HuH-7.5 (cell line): Measurements from ENCODE around the gene TSPAN11.
"Not testable (repeated sequence)": the region's sequence is repeated elsewhere in the genome, so short reads cannot be mapped to it uniquely, and the experiment has no call there.

Experiments used
- DNase-seq: peaks from one replicate; pipeline ENCODE4 v3.0.0; 2011; ENCODE audit warnings: low spot score

TSPAN11 gene

DNA sequence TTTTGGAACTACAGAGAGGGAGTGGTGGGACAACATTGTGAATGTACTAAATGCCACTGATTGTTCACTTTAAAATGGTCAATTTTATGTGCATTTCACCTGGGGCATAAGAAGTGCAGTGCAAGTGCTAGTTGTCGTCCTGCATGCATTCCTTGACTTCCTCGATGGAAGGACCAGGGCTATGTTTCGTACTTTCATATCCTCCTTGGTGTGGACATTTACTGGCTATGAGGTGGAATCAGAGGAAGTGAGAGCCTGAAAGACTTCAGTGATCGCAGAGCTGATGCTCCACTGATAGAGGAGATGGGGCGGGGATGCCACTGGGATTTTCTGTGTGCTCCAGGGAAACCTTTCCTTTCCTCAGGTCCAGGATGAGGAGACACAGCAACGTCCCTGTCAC is 93.0 kb downstream of the TSPAN11 start:
- no peak for DNase-seq

DNA sequence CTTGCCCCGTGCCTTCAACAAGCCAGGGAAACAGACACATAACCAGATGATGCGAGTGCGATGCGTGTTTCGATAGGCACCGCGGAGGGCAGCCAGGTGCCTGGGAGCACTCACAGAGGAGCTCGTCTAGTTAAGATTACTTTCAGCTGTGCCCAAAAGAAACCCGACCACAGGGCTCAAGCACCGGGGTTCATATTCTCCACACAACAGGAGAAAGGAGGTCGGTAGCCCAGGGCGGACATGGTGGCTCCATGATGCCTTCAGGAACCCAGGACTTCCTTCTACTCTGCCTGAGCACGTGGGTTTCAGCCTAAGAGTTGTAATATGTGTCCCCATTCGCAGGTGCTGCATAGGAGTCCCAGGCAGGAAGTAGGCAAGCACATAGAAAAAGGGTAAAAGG is 93.4 kb downstream of the TSPAN11 start:
- no peak for DNase-seq

DNA sequence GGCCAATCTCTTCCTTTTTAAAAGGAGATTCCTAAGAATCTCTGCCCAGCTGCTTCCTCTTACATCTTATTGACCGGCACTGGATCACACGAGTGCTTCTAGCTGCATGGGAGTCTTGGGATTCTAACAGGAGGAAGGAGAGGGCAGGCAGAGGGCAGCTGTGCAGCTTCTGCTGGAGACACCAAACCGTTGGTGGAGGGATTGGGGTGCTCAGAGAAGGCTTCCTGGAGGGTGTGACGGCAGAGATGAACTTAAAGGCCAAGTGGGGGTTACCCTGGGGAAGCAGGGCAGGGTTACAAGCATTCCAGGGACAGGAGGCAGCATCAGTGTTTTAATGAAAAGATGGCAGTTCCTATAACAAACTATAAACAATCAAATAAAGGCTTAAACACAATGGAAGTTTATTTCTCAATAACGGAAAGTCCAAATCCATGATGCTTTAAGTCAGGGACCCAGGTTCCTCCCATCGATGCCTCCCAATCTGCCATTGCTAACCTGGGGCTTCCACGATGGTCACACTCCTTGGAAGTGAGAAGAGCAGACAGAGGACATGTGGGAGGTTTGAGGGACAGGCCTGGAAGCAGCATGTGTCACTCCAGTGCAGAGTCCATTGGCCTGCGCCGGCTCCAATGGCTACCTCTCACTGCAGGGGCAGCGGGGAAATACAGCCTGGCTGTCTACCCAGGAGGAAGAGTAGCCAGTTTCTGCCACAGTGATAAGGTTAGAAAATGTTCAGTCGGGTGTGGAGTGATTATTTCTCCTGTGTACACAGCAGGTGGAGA is 94.0 kb downstream of the TSPAN11 start:
- no peak for DNase-seq

DNA sequence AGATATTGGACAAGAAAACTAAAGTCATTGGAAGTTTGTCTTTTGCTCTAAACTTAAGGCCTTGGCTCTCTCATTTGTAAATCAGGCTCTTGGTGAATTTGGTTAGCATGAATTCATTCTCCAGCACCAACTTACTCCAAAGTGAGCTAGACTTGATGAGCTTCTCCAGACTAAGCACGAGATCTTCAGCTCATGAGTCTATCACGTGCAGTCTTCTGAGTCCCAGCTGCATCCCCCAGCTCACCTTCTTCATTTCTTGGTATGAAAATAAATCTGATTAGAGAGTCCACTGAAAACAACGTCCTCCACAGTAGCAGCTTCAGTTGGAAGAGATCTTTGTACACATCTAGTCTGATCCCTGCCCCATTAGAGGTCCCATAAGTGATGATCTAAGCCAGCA is 94.6 kb downstream of the TSPAN11 start:
- no peak for DNase-seq

DNA sequence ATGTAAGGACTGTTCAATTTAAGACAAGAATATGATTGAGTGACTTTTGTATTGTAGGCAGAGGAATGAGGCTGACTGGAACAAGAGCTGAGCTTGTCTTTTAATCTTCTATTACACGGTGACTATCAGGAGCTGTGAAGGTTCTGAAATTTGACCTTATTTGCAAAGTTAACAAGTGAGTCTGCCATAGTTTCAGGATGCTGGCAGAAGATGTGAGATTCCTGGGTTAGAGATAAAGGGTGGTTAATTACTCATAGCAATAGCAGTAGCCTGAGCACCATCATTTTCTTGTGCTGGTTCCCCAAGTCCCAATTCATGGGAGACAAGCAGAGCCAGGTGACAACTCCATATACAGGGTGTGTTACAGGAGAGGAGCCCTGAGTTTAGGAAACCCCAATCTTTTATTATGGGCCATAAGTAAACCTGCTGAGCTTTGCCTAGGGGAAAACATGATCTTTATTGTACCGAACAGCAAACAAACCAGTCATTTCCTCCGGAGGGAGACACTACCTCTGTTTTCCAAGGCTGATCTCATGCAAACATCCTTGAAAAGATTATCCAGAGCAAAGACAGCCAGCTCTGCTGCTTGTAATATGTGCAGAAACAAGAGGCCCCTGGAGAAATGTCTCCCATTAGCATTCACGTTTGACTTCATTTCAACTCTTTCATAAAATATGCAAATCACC is 95.4 kb downstream of the TSPAN11 start:
- DNase-seq = no peak

DNA sequence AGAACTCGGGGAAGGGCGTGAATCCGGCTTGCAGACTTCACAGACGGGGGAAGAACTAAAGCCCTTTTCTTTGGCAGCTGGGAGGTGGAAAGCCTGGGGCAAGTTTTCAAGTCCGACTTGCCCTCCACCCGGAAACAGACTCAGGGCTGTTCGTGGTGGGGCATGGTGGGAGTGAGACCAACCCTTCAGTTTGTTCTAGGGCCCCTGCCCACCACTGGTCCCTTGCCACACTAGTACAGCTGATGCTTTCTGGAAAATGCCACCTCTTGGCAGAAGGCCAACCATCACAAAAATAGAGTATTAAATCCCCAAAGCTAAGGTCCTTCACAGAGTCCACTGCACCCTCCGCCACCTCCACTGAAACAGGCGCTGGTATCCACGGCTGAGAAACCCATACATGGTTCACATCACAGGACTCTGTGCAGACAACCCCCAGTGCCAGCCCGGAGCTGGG is 96.8 kb downstream of the TSPAN11 start:
- no peak for DNase-seq

DNA sequence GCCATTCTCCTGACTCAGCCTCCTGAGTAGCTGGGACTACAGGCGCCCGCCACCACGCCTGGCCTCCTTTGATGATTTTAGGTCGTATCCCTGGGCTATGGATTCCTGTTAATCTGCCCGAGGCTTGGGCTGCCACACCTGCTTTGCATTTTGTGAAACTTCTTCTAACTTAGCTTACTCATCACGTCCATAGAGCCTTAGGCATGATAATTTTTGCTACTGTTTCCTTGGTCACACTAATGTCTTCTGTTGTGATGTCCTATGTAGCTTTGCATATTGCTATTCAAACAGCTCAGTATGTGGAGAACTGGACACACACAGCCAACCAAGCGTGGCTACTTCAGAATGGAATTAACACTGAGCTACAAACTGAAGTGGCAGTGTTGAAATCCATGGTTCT is 99.7 kb downstream of the TSPAN11 start:
- DNase-seq = no peak

DNA sequence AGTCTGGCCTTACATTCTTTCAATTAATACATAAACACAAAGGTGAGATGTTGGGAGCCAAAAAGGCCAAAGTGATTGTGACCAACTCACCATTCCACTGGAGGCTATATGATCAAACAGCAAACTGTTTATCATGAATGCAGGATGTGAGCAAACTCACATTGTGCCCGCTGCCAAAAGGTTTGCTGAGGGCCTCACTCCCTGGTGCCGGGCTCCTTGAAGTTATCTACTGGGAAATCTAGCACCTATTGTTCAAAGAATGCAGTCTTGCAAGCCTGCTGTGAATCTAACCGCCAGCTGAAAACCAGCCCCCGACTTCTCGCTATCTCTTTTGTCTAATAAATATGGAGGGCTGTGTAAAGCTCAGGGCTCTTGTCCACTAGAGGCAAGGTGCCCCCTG is 100.5 kb downstream of the TSPAN11 start:
- DNase-seq = not testable (repeated sequence)

DNA sequence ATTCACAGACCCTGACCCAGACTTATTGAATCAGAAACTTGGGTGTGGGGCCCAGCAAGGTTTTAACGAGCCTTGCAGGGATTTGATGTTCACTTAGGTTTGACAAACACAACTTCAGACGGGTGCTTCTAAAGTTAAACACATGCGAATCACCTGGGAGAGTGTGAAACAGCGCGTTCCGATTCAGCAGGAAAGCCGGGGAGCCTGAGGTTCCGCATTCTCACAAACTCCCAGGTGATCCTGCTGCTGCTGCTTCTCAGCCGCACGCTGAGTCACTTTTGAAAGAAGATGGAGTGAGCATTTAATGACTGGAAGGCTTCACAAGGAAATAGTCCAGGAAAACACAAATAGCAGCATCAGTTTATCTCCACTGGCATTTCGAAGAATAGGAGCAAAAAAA is 102.9 kb downstream of the TSPAN11 start:
- DNase-seq = no peak

DNA sequence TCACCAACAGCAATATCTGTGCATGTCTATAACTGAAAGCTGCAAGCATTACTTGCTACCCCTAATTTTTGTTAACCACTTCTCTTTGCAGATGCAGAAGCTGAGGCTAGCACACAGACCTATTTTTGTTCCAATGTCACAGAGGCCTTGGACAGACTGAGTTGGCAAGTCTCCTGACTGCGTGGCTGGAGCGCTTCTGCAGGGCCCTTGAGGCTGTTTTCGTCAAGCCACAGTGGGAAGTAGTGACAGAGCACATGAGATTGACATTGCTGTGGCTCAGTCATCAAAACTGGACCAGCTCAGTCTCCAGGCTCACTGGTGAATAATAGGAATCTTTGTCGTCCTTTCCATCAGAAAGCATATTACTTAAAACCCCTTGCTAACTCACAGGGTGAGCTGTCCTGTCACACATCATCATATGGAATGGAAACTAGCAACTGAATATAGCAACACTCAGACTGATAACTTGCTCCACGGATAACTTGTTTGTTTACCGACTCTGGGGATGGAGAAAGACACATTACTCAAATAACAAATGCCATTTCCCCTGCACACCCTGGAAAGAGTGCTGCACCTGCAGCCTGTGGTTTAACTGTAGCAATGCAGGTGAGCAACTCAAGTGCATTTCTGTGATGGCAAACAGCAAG is 103.5 kb downstream of the TSPAN11 start:
- no peak for DNase-seq

DNA sequence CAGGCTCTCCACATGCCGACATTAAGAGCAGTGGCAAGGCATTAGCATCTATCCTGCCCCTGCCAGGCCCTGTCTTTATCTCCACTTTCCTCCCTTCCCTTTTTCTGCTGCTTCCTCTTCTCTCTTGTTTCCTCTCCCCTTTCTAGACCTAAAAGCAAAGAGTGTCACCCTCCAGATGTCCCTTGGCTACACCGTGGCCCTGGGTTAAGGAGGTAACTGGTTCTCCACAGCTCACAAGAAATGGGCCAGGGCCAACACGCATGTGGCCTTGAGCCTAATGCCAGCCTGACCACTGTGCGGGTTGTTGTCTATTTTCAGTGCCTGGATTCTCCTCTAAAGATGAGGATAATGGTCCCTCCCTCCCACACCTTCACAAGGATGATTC is 105.4 kb downstream of the TSPAN11 start:
- DNase-seq = no peak

DNA sequence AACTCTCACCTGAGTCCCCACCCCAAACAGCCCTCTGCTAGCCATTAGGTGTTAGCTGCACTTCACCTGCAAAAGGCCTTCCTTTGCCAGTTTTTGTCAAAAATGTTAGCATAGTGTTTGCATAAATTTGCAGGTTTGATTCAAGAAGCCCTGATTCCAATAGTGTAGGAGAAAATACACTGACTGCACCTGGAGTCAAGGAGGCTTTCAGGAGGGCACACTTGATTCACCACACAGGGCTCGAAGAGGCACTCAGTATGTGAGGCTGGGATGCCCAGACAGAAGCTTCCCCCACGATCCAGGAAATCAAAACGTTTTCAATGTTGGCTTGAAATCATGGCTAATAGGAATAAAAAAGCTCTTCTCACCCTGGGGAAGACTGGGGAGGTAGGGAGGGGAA is 106.6 kb downstream of the TSPAN11 start:
- no peak for DNase-seq

DNA sequence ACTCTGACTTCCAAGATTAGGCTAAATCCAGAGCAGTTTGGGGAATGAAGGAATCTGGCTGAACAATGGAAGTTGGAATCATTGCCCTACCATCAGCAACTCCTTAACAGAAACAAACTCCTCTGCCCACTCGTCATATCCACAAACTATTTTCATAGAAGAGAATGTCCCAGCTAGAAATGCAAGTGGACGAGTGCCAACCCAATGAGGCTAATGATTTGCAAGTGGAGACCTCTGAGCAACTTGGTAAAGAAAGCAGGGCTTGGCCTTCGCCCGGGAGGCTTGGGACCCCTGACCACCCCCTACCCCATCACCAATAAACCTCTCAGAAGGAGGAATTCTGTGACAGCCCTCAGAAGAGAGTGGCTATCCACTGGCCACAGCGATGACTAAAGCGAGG is 107.1 kb downstream of the TSPAN11 start:
- no peak for DNase-seq

DNA sequence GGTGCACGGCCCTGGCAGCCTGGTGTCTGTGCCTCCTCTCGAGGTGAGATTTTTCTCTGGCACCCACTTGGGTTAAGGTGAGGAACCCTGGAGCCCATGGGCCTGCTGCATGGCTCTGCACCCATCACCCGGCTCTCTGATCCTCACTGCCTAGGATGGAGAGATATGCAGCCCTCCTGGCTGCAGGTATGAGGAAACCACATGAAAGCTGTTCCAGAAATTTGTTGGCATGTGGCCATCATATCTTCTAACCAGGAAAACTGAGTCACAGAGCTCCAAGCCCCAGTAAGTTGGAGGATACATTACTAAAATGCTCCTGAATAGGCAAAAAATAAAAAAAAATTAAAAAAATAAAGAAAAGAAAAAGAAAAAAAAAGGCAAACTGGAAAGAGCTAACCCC is 107.8 kb downstream of the TSPAN11 start:
- no peak for DNase-seq

DNA sequence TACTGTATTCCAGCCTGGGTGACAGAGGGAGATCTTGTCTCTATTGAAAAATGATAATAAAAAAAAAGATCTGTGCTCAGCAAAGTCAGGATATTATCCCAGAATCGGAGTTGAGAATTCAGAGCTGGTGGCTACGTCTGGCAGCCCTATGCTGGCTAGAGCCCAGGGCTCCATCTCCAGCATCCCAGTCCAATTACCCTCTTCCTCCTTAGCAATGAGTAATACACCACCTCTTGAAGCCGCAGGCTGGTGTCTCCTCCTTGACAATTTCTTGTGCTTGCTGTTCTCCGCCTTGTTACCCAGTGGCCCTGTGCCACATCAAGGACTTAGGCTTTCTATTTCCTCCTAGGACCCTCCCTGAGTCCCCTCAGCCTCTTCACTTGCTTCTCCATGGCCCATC is 108.7 kb downstream of the TSPAN11 start:
- DNase-seq = no peak

DNA sequence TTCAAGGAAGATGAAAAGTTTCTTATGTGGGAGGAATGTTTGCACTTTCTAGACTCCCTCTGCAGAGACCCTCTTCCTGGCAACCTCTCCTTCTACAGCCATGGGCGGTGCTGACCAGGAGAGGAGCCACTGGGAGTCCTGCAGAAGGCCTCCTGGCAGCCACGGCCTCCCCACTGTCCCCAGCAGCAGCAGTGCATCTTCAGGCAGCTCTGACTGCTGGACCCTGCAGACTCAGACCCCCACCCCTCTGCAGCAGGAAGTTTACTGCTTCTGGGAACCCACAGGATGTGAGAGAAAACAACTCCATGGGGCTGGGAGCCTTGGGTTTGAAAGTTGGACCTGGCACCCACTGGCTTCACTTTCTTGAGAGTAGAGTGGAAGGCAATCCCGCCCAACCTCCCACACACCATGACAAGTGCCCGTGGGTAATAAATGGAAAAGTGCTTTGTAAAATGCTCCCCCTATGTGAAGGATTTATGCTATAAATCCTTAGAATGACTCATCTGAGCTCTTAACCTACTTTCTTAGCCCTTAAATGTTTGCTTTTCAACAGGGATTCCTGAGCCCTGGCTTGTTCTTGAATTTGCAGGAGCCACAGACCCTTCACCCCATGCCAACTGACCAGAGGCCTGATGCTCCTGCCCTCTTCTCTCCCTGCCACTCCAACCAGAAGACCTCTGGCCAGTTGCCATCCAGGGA is 109.6 kb downstream of the TSPAN11 start:
- no peak for DNase-seq

DNA sequence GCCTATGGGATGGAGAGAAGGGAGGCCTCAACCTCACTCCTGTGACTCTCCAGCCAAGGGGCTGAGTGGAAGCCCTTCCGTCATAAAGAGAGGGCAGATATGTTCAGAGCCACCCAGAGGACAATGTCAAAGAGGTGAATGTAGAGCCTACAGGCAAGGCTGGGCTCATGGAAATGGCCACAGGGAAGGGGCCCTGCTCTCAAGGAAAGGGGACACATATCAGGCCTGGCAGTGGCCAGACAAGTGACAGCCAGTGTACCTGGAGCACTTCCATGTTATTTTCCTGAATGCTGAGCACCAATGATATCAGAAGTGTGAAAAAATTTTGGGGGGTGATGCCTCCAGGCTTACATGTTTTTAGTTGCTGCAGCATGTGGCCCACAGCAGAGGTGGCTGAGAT is 110.5 kb downstream of the TSPAN11 start:
- DNase-seq = no peak

DNA sequence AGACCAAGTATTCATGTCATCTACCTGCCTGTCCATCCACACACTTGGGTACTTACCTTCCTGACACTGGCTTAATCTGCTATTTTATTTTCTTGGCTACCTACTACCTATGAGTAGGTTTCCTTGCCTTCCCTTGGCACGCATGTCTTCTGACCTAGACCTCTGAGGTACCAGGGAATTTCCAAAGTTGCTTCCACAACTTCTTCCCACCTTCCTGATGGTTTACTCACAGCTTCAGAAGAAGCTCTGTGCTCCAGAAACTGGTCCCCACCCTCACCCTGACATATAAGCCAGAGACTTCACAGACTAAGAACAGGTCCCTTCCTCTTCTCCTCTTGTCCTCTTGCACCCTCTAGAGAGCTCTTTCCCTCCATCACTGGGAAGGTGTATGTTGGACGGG is 111.4 kb downstream of the TSPAN11 start:
- no peak for DNase-seq

DNA sequence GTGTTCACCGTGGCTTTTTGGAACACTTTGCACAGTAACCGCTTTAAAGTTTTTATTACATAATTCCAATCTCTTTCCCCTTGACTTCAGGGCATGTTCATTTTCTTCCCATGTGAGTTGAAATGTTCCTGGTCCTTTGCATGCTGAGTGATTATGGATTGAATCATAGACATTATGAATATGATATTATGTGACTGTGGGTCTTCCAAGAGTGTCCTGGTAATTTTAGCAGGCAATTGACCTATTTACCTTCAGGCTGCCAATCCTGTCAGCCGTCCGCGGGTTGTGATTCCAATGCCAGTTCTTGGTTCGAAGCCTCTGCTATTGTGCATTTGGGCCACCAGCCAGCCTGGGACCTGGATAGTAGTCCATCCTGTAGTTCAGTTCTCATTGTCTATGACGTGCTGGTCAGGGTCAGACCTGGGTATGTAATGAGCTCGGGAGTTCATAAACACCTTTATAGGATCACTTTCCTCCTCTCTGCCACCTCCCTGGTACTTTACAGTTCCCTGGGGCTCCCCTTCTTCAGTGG is 114.6 kb downstream of the TSPAN11 start:
- no peak for DNase-seq
